ENCODE results near the gene NAA11. TPM values are rescaled to one million over a fixed set of nuclear protein-coding genes. Genes with fewer than 3 reads are reported as not detected.

The NAA11 gene
- total and polyA plus RNA-seq, 5 experiments from 2014 or later = not detected

DNA sequence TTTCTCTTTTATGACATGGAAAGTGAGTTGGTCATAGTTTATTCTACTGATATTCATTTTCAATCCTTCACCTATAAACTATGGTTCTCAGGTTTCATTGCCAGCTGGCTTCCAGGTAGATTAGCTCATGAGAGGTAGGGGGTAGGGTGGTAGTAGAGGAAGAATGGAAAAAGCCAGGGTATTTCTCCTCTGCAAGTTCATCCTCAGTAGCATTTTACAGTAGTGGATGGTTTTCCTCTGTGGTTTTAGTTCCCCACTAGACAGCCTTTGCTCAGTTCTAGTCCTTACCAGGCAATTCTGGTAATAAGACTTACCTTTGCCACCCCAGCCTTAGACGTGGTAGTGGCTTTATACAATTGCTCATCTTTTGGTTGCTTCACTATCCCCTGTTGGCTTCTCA, 8.9 kb upstream of the NAA11 start:
- POLR2A ChIA-PET = no interaction called here
- H3K4me1 Mint-ChIP-seq = no peaks in the 10 kb centered on the region
- H3K9me3 Mint-ChIP-seq = peaks cover 0 to 1% (median 0%) of the 10 kb centered on the region in 9 donors
- H3K27me3 Mint-ChIP-seq = peaks cover 0 to 4% (median 0%) of the 10 kb centered on the region in 5 donors
- no peak overlapping the region for H3K27ac Mint-ChIP-seq
- no peak overlapping the region for H3K4me3 Mint-ChIP-seq
- DNase-seq = no peak
- ATAC-seq = no peak
- no peaks in the 10 kb centered on the region for H3K36me3 Mint-ChIP-seq

DNA sequence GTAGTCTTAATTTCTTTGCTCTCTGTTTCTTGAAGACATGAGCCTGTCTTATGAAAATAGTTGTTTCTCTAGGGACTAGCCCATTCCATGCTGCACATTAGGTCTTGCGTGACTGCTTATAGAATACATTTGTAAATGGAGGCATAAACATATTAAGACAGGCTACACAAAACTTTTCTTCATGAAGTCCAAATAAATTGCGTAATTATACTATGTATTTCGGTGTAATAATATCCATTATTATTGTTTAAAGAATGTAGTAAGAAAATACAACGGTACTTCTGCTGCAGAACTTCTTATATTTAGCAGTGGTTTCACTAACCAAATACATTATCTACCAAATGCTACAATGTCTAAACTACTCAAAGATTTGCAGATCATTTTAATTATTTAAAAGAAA, 8.5 kb upstream of the NAA11 start:
- no peak for DNase-seq
- POLR2A ChIA-PET = no interaction called here
- ATAC-seq = no peak
- H3K9me3 Mint-ChIP-seq = peaks cover 0 to 1% (median 0%) of the 10 kb centered on the region in 9 donors
- no peaks in the 10 kb centered on the region for H3K4me1 Mint-ChIP-seq
- H3K36me3 Mint-ChIP-seq = no peaks in the 10 kb centered on the region
- no peak overlapping the region for H3K27ac Mint-ChIP-seq
- peaks cover 0 to 4% (median 0%) of the 10 kb centered on the region in 5 donors for H3K27me3 Mint-ChIP-seq
- no peak overlapping the region for H3K4me3 Mint-ChIP-seq

DNA sequence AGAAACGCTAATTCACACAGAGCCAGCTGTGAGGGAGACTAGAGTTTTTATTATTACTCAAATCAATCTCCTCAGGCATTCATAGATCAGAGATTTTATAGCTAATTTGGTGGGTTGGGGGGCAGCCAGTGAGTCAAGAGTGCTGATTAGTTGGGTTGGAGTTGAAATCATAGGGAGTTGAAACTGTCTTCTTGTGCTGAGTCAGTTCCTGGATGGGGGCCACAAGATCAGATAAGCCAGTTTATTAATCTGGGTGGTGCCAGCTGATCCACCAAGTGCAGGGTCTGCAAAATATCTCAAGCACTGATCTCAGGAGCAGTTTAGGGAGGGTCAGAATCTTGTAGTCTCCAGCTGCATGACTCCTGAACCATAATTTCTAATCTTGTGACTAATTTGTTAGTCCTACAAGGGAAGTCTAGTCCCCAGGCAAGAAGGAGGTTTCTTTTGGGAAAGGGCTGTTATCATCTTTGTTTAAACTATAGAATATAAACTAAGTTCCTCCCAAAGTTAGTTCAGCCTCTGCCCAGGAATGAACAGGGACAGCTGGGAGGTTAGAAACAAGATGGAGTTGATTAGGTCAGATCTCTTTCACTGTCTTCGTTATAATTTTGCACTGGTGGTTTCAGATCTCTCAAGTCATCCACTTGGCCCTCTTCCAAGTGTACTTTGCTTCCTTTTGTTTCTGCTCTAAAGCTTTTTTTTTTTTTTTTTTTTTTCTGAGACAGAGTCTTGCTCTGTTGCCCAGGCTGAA, 5.4 kb upstream of the NAA11 start:
- ATAC-seq (no peak), DNase-seq (no peak)
- no peak overlapping the region for H3K27ac Mint-ChIP-seq
- H3K4me1 Mint-ChIP-seq = no peaks in the 10 kb centered on the region
- H3K4me3 Mint-ChIP-seq = no peak overlapping the region
- no peaks in the 10 kb centered on the region for H3K36me3 Mint-ChIP-seq
- no peaks in the 10 kb centered on the region for H3K9me3 Mint-ChIP-seq
- H3K27me3 Mint-ChIP-seq = peaks cover 0 to 2% (median 0%) of the 10 kb centered on the region in 5 donors
- POLR2A ChIA-PET = no interaction called here

DNA sequence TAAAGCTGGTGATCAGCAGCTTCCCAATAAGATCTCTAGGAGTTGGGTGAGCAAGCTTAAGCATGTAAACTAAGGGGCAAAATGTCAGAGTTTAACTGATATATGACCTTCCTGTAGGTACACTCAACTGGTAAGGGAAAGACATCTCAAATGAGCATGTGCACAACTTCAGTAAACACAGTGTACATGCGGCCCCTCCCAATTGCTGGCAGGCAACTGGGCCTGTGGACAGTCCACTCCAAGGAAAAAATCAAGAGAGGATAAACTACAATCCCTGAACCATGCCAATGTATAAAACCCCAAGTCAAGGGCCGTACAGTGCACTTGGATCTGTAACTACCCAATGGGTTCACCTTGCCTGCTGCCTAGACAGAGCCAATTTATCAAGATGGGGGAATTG, 4.9 kb upstream of the NAA11 start:
- POLR2A ChIA-PET = no interaction called here
- ATAC-seq = no peak
- no peaks in the 10 kb centered on the region for H3K4me1 Mint-ChIP-seq

DNA sequence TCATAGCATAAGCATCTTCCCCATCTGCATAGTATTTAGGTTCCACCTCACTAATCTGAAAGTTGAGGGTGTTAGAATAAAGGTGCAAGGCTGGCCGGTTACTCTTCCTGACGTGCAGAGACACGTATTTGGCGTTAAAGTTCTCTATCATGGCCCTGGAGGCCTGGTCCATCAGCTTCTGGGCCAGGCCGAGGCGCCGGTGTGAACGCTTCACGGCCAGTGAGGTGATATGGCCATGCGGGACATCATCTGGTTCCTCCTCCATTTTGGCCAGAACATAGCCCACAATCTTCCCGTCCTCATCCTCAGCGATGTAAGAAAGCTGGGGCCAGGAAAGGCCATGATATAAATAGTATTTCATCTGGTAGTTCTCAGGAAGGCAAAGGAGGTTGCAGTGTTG, 425 bp downstream of the NAA11 start:
- no peak for DNase-seq
- Mint-ChIP-seq H3K27ac (no peak overlapping the region), H3K4me3 (no peak overlapping the region), H3K9me3 (no peaks in the 10 kb centered on the region), H3K36me3 (no peaks in the 10 kb centered on the region), H3K4me1 (no peaks in the 10 kb centered on the region), H3K27me3 (no peaks in the 10 kb centered on the region)
- ATAC-seq = no peak
- POLR2A ChIA-PET = no interaction called here

More for the DNA sequence above, 4.9 kb upstream of the NAA11 start:
- H3K36me3 Mint-ChIP-seq = no peaks in the 10 kb centered on the region
- no peak for DNase-seq
- H3K27ac Mint-ChIP-seq = no peak overlapping the region
- H3K9me3 Mint-ChIP-seq = no peaks in the 10 kb centered on the region
- no peak overlapping the region for H3K4me3 Mint-ChIP-seq
- H3K27me3 Mint-ChIP-seq = peaks cover 0 to 2% (median 0%) of the 10 kb centered on the region in 5 donors

DNA sequence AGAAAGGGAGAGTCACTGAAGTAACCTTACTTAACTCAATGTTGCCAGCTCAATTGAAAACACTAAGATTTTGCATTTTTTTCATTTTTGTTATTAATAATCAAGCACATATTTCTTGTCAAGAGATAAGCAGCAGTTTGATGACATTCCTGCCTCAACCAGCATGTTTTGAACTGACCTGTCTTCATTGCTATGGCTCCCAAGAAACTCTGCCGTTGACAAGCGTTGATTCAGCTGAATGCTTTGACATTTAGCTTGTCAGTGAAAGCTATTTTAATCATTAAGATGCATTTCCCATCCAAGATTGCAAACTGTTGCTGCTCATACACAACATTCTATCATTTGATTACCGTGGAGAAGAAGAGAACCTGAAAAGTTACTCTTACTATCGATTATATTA, 5.9 kb downstream of the NAA11 start:
- Mint-ChIP-seq H3K4me1 (no peaks in the 10 kb centered on the region), H3K9me3 (no peaks in the 10 kb centered on the region), H3K27ac (no peak overlapping the region), H3K4me3 (no peak overlapping the region), H3K36me3 (no peaks in the 10 kb centered on the region), H3K27me3 (peaks cover 0 to 3% (median 0%) of the 10 kb centered on the region in 5 donors)
- no peak for ATAC-seq
- POLR2A ChIA-PET = no interaction called here
- no peak for DNase-seq

DNA sequence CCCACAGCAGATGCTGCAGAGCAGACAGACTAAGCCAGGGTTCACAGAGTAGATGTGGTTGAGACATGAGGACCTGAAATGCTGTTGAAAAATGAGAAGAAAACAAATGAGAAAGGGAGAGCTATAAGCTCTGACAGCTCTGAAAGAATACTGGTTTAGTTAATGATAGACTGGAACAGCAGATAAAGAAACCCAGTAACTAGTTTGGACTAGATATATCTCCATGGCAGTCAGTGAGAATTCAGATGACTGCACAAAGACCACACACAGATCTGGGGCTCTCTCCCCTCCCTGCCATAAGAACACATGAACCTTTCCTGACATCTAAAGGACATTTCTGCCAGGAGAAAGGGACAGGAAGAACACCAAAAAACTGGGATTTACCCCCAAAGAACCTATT, 8.2 kb downstream of the NAA11 start:
- no peaks in the 10 kb centered on the region for H3K4me1 Mint-ChIP-seq
- H3K27me3 Mint-ChIP-seq = peaks cover 0 to 3% (median 0%) of the 10 kb centered on the region in 5 donors
- POLR2A ChIA-PET = no interaction called here
- DNase-seq = no peak
- H3K36me3 Mint-ChIP-seq = no peaks in the 10 kb centered on the region
- ATAC-seq = no peak
- H3K9me3 Mint-ChIP-seq = no peaks in the 10 kb centered on the region
- no peak overlapping the region for H3K27ac Mint-ChIP-seq
- no peak overlapping the region for H3K4me3 Mint-ChIP-seq

DNA sequence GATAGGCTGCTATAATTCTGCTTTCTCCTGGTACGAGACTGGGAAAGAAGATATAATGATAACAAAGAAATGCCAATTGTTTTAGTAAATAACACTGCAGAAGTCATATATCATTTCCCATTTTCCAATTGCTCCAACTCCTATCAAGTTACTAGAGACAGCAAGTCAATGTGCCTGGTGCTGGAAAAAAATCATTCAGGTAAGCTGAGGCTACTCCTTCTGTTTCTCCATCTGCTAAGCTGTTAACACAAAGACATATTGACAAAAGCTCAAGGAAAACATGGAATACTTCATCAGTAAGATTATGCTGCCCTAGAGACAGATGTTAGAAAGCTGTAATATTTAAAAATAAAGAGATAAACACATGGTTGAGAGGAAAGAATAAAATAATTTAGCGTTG, 10.0 kb downstream of the NAA11 start:
- ATAC-seq = no peak
- POLR2A ChIA-PET = no interaction called here
- H3K4me1 Mint-ChIP-seq = no peaks in the 10 kb centered on the region
- H3K9me3 Mint-ChIP-seq = no peaks in the 10 kb centered on the region
- no peaks in the 10 kb centered on the region for H3K36me3 Mint-ChIP-seq
- no peak overlapping the region for H3K4me3 Mint-ChIP-seq
- DNase-seq = no peak
- H3K27me3 Mint-ChIP-seq = peaks cover 0 to 3% (median 0%) of the 10 kb centered on the region in 5 donors
- no peak overlapping the region for H3K27ac Mint-ChIP-seq

DNA sequence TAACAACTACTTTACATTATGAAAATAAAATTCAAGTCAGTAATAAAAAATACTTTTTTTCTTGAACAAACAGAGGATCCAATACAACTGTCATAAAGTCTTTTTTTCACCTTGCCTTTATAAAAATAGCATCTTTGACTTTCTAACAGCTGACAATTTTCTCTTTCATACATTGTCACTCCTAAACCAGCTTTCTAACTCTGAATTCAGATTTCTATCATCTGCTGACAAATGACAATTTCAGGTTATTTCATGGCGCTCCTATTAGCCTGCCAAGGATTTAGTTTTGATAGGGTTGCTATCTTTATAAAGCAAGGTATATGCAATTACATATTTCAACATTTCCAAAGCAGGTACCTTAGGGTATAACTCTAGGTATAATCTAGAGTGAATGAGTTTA, 14.6 kb downstream of the NAA11 start:
- POLR2A ChIA-PET = no interaction called here
- ATAC-seq = no peak

DNA sequence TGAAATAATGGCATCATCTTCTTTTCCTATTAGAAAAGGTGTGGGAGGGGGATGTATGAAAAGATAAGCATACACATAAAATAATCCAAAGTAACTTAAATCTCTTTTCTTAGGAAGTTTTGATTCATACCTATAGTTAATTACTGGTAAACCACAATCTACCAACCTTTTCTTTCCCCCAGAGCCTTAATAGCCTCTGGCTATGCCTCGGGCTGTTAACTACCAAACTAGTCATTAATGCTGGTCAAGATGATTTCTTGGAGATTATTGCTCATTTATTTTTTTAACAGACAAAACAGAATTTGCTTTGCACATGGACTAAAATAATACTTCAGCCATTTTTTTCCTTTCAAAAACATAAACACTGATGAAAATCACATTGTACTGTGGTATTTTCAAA, 16.9 kb downstream of the NAA11 start:
- Mint-ChIP-seq H3K36me3 (no peaks in the 10 kb centered on the region), H3K4me1 (no peaks in the 10 kb centered on the region), H3K4me3 (no peak overlapping the region), H3K27ac (no peak overlapping the region), H3K27me3 (peaks cover 0 to 2% (median 0%) of the 10 kb centered on the region in 5 donors), H3K9me3 (no peaks in the 10 kb centered on the region)
- POLR2A ChIA-PET = no interaction called here
- ATAC-seq = no peak
- DNase-seq = no peak

More for the DNA sequence above, 14.6 kb downstream of the NAA11 start:
- H3K27ac Mint-ChIP-seq = no peak overlapping the region
- H3K36me3 Mint-ChIP-seq = no peaks in the 10 kb centered on the region
- H3K4me3 Mint-ChIP-seq = no peak overlapping the region
- H3K9me3 Mint-ChIP-seq = no peaks in the 10 kb centered on the region
- H3K27me3 Mint-ChIP-seq = peaks cover 0 to 3% (median 2%) of the 10 kb centered on the region in 5 donors
- no peak for DNase-seq
- no peaks in the 10 kb centered on the region for H3K4me1 Mint-ChIP-seq

DNA sequence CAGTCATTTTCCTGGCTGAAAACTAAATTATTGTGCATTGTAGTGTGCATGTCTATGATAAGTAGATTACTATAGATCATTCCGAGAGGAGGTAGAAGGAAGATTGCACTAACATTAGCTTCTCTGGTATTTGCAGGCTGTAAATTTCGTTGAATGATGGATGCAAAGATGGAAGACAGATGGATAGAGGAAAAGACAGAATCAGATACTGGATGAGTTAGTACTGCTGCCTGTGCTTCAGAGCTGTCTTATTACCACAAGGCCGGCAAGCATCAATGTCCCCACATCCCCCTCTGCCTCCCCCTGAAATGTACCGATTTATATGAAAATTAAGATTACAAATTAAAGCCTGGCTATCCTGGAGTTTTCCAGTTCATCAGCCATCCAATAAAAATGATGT, 17.7 kb downstream of the NAA11 start:
- Mint-ChIP-seq H3K27ac (no peak overlapping the region), H3K4me3 (no peak overlapping the region), H3K36me3 (no peaks in the 10 kb centered on the region), H3K9me3 (no peaks in the 10 kb centered on the region), H3K27me3 (peaks cover 0 to 2% (median 0%) of the 10 kb centered on the region in 5 donors), H3K4me1 (no peaks in the 10 kb centered on the region)
- DNase-seq (no peak), ATAC-seq (no peak)
- POLR2A ChIA-PET = no interaction called here

DNA sequence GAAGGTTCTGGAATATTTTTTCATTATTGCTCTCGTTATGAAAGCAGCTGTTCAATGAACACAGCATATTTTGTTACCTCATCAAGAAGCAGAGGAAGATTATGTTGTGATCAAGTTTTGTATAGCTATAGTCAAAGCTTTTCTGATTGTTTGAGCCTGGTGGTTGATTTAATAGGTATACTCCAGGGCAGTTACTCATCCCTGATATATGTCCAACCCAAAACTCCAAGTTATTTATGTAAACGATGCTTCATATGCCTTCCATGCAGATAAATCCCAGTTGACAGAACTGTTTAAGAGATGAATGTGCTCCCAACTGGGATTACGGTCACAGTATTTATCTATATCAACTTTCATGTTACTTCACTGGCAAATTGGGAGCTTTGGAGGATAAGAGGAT, 19.1 kb downstream of the NAA11 start:
- peaks cover 0 to 2% (median 0%) of the 10 kb centered on the region in 5 donors for H3K27me3 Mint-ChIP-seq
- POLR2A ChIA-PET = no interaction called here

DNA sequence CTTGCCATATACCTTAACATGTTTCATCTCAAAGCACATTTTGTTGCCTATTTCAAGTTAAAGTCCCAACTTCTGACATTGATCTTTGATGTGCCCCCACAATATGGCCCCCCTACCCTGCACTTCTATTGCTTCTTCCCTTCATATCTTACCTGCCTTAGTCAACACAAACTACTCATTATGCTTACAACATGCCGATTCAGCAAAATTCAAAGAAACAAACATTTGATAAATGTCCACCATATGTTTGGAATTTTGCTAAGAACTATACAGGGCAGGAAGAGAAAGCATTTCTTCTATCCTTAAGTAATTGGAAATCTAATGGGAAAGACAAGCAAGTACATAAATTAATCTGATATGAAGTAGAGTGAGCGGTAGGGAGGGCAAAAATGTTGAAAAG, 25.6 kb downstream of the NAA11 start:
- POLR2A ChIA-PET = no interaction called here
- no peak overlapping the region for H3K4me3 Mint-ChIP-seq

More for the DNA sequence above, 19.1 kb downstream of the NAA11 start:
- H3K4me1 Mint-ChIP-seq = no peaks in the 10 kb centered on the region
- no peak overlapping the region for H3K4me3 Mint-ChIP-seq
- no peak for DNase-seq
- no peak overlapping the region for H3K27ac Mint-ChIP-seq
- H3K36me3 Mint-ChIP-seq = no peaks in the 10 kb centered on the region
- no peaks in the 10 kb centered on the region for H3K9me3 Mint-ChIP-seq
- no peak for ATAC-seq

DNA sequence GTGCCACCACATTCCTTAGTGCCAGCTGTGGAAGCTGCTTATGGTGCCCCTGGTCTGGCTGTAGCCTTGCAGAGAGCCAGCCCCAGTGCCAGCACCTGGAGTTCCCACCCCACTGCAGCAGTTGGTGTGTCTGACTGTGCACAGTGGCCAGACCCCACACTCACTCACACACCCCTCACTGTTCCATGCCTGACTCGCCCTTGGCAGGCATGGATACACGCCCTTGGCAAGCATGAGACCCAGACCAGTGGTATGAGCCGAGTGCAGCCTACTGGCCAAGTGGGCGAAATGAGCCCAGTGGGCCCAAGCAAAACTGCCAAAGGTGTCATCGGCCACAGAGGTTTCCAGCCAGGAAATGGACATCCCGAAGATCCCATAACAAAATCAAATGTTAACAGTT, 27.4 kb downstream of the NAA11 start:
- POLR2A ChIA-PET = no interaction called here
- Mint-ChIP-seq H3K4me3 (no peak overlapping the region), H3K27ac (no peak overlapping the region), H3K4me1 (no peaks in the 10 kb centered on the region), H3K27me3 (peaks cover 0 to 6% (median 0%) of the 10 kb centered on the region in 5 donors), H3K36me3 (no peaks in the 10 kb centered on the region), H3K9me3 (no peaks in the 10 kb centered on the region)
- ATAC-seq (no peak), DNase-seq (no peak)

More for the DNA sequence above, 25.6 kb downstream of the NAA11 start:
- DNase-seq (no peak), ATAC-seq (no peak)
- H3K4me1 Mint-ChIP-seq = no peaks in the 10 kb centered on the region
- no peaks in the 10 kb centered on the region for H3K36me3 Mint-ChIP-seq
- no peaks in the 10 kb centered on the region for H3K9me3 Mint-ChIP-seq
- H3K27ac Mint-ChIP-seq = no peak overlapping the region
- peaks cover 0 to 6% (median 0%) of the 10 kb centered on the region in 5 donors for H3K27me3 Mint-ChIP-seq

Measured in naive thymus-derived CD8-positive, alpha-beta T cell (primary cell).